ENCODE results near the gene LARGE2. TPM values are rescaled to one million over a fixed set of nuclear protein-coding genes. Genes with fewer than 3 reads are reported as not detected.

LARGE2 gene
- total RNA-seq, 1 experiment from 2014 or later: 10.8 TPM

- Histone ChIP-seq H4K20me1 (ENCODE audit: insufficient read depth, low read depth, low read length) (0 out of 2 replicates have a peak, but pooled peaks cover 3% of the 10 kb centered on the region), H3K79me2 (ENCODE audit: low read length) (no peaks in the 10 kb centered on the region), H3K9ac (ENCODE audit: low read length) (no peak overlapping the region), H3K9me3 (ENCODE audit: low read length) (no peaks in the 10 kb centered on the region), H2AFZ (ENCODE audit: low read length) (no peak overlapping the region), H3K9me2 (replicated peaks; ENCODE audit: insufficient read depth, low read length) (no peaks in the 10 kb centered on the region), H3K4me3 (ENCODE audit: low read length) (no peak overlapping the region), H3K4me1 (ENCODE audit: low read length) (peaks cover 4% of the 10 kb centered on the region), H3K27ac (ENCODE audit: low read length) (no peak overlapping the region), H3K4me2 (ENCODE audit: low read depth, low read length, poor library complexity, severe bottlenecking) (no peak overlapping the region), H3K27me3 (ENCODE audit: low read length) (no peaks in the 10 kb centered on the region), H3K36me3 (ENCODE audit: insufficient read depth, low read length) (no peaks in the 10 kb centered on the region)
- no peak for DNase-seq
Measured at GRCh38 chr11:45890886-45891550, 31.4 kb upstream of the LARGE2 start.

- Histone ChIP-seq H3K36me3 (ENCODE audit: insufficient read depth, low read length) (no peaks in the 10 kb centered on the region), H4K20me1 (ENCODE audit: insufficient read depth, low read depth, low read length) (no peaks in the 10 kb centered on the region), H3K9ac (ENCODE audit: low read length) (no peak overlapping the region), H3K9me2 (replicated peaks; ENCODE audit: insufficient read depth, low read length) (no peaks in the 10 kb centered on the region), H3K27ac (ENCODE audit: low read length) (no peak overlapping the region), H3K9me3 (ENCODE audit: low read length) (no peaks in the 10 kb centered on the region), H2AFZ (ENCODE audit: low read length) (no peak overlapping the region), H3K4me3 (ENCODE audit: low read length) (no peak overlapping the region), H3K4me1 (ENCODE audit: low read length) (no peaks in the 10 kb centered on the region), H3K79me2 (ENCODE audit: low read length) (no peaks in the 10 kb centered on the region), H3K4me2 (ENCODE audit: low read depth, low read length, poor library complexity, severe bottlenecking) (no peak overlapping the region), H3K27me3 (ENCODE audit: low read length) (no peaks in the 10 kb centered on the region)
- DNase-seq: no peak
Measured at GRCh38 chr11:45892856-45893255, 29.6 kb upstream of the LARGE2 start.

GRCh38 chr11:45894555-45895247, 27.8 kb upstream of the LARGE2 start:
- Histone ChIP-seq H3K36me3 (ENCODE audit: insufficient read depth, low read length) (no peaks in the 10 kb centered on the region), H3K79me2 (ENCODE audit: low read length) (no peaks in the 10 kb centered on the region), H3K4me3 (ENCODE audit: low read length) (no peak overlapping the region), H3K9ac (ENCODE audit: low read length) (no peak overlapping the region), H3K9me3 (ENCODE audit: low read length) (no peaks in the 10 kb centered on the region), H3K4me2 (ENCODE audit: low read depth, low read length, poor library complexity, severe bottlenecking) (no peak overlapping the region), H3K4me1 (ENCODE audit: low read length) (no peaks in the 10 kb centered on the region), H2AFZ (ENCODE audit: low read length) (no peak overlapping the region), H4K20me1 (ENCODE audit: insufficient read depth, low read depth, low read length) (no peaks in the 10 kb centered on the region), H3K27ac (ENCODE audit: low read length) (no peak overlapping the region), H3K9me2 (replicated peaks; ENCODE audit: insufficient read depth, low read length) (no peaks in the 10 kb centered on the region), H3K27me3 (ENCODE audit: low read length) (no peaks in the 10 kb centered on the region)
- no peak for DNase-seq

- Histone ChIP-seq H3K9me3 (ENCODE audit: low read length) (no peaks in the 10 kb centered on the region), H2AFZ (ENCODE audit: low read length) (no peak overlapping the region), H3K4me3 (ENCODE audit: low read length) (no peak overlapping the region), H3K4me2 (ENCODE audit: low read depth, low read length, poor library complexity, severe bottlenecking) (no peak overlapping the region), H3K4me1 (ENCODE audit: low read length) (no peaks in the 10 kb centered on the region), H3K36me3 (ENCODE audit: insufficient read depth, low read length) (no peaks in the 10 kb centered on the region), H3K79me2 (ENCODE audit: low read length) (no peaks in the 10 kb centered on the region), H3K27ac (ENCODE audit: low read length) (no peak overlapping the region), H3K9me2 (replicated peaks; ENCODE audit: insufficient read depth, low read length) (no peaks in the 10 kb centered on the region), H3K27me3 (ENCODE audit: low read length) (no peaks in the 10 kb centered on the region), H4K20me1 (ENCODE audit: insufficient read depth, low read depth, low read length) (no peaks in the 10 kb centered on the region), H3K9ac (ENCODE audit: low read length) (no peak overlapping the region)
- DNase-seq: no peak
Measured at GRCh38 chr11:45895553-45896259, 26.8 kb upstream of the LARGE2 start.

- no peaks in the 10 kb centered on the region for H3K27me3 ChIP-seq (ENCODE audit: low read length)
- no peaks in the 10 kb centered on the region for H4K20me1 ChIP-seq (ENCODE audit: insufficient read depth, low read depth, low read length)
- no peaks in the 10 kb centered on the region for H3K9me3 ChIP-seq (ENCODE audit: low read length)
Measured at GRCh38 chr11:45896422-45896984, 26.0 kb upstream of the LARGE2 start.

GRCh38 chr11:45897556-45897955, 24.9 kb upstream of the LARGE2 start:
- no peaks in the 10 kb centered on the region for H3K9me3 ChIP-seq (ENCODE audit: low read length)
- no peaks in the 10 kb centered on the region for H3K4me1 ChIP-seq (ENCODE audit: low read length)
- H3K4me3 ChIP-seq (ENCODE audit: low read length): no peak overlapping the region
- no peak overlapping the region for H3K27ac ChIP-seq (ENCODE audit: low read length)
- H4K20me1 ChIP-seq (ENCODE audit: insufficient read depth, low read depth, low read length): no peaks in the 10 kb centered on the region
- H3K9ac ChIP-seq (ENCODE audit: low read length): no peak overlapping the region
- H2AFZ ChIP-seq (ENCODE audit: low read length): no peak overlapping the region
- H3K9me2 ChIP-seq (replicated peaks; ENCODE audit: insufficient read depth, low read length): no peaks in the 10 kb centered on the region
- no peak for DNase-seq
- no peaks in the 10 kb centered on the region for H3K27me3 ChIP-seq (ENCODE audit: low read length)
- H3K4me2 ChIP-seq (ENCODE audit: low read depth, low read length, poor library complexity, severe bottlenecking): no peak overlapping the region
- H3K79me2 ChIP-seq (ENCODE audit: low read length): no peaks in the 10 kb centered on the region
- H3K36me3 ChIP-seq (ENCODE audit: insufficient read depth, low read length): no peaks in the 10 kb centered on the region

More at GRCh38 chr11:45896422-45896984, 26.0 kb upstream of the LARGE2 start:
- H3K4me3 ChIP-seq (ENCODE audit: low read length): no peak overlapping the region
- DNase-seq: no peak
- no peak overlapping the region for H2AFZ ChIP-seq (ENCODE audit: low read length)
- H3K36me3 ChIP-seq (ENCODE audit: insufficient read depth, low read length): no peaks in the 10 kb centered on the region
- H3K4me2 ChIP-seq (ENCODE audit: low read depth, low read length, poor library complexity, severe bottlenecking): no peak overlapping the region
- no peaks in the 10 kb centered on the region for H3K79me2 ChIP-seq (ENCODE audit: low read length)
- H3K4me1 ChIP-seq (ENCODE audit: low read length): no peaks in the 10 kb centered on the region
- H3K27ac ChIP-seq (ENCODE audit: low read length): no peak overlapping the region
- no peaks in the 10 kb centered on the region for H3K9me2 ChIP-seq (replicated peaks; ENCODE audit: insufficient read depth, low read length)
- no peak overlapping the region for H3K9ac ChIP-seq (ENCODE audit: low read length)

GRCh38 chr11:45899086-45899447, 23.4 kb upstream of the LARGE2 start:
- H3K27me3 ChIP-seq (ENCODE audit: low read length): no peaks in the 10 kb centered on the region
- no peaks in the 10 kb centered on the region for H3K79me2 ChIP-seq (ENCODE audit: low read length)
- H3K9ac ChIP-seq (ENCODE audit: low read length): no peak overlapping the region
- H3K9me3 ChIP-seq (ENCODE audit: low read length): no peaks in the 10 kb centered on the region
- H3K27ac ChIP-seq (ENCODE audit: low read length): no peak overlapping the region
- DNase-seq: no peak
- no peak overlapping the region for H2AFZ ChIP-seq (ENCODE audit: low read length)
- no peak overlapping the region for H3K4me3 ChIP-seq (ENCODE audit: low read length)
- H3K4me1 ChIP-seq (ENCODE audit: low read length): no peaks in the 10 kb centered on the region
- no peaks in the 10 kb centered on the region for H4K20me1 ChIP-seq (ENCODE audit: insufficient read depth, low read depth, low read length)
- H3K4me2 ChIP-seq (ENCODE audit: low read depth, low read length, poor library complexity, severe bottlenecking): no peak overlapping the region
- no peaks in the 10 kb centered on the region for H3K9me2 ChIP-seq (replicated peaks; ENCODE audit: insufficient read depth, low read length)
- no peaks in the 10 kb centered on the region for H3K36me3 ChIP-seq (ENCODE audit: insufficient read depth, low read length)

Measured in Karpas-422 (cell line).